Measurements from ENCODE around the gene GPR171. TPM values are rescaled to one million over a fixed set of nuclear protein-coding genes. Genes with fewer than 3 reads are reported as not detected.

Gene GPR171
- total RNA-seq, 4 donors from 2014 or later, result 1.7 to 8.7 (median 2.3) TPM

- Histone ChIP-seq H3K4me1 (no peaks in the 10 kb centered on the region), H3K36me3 (no peaks in the 10 kb centered on the region), H3K9me3 (no peaks in the 10 kb centered on the region), H3K27ac (no peak overlapping the region), H3K4me3 (replicated peaks in 1 of 3) (no peak overlapping the region), H3K27me3 (no peaks in the 10 kb centered on the region)
- intact Hi-C loops (cut with DNase I), result no loop called here
- no peak for DNase-seq
- TF ChIP-seq CTCF (IDR thresholded peaks at IDR 0.05) (no peak), POLR2A (IDR thresholded peaks at IDR 0.05) (no peak)
- WGBS, 2 donors, result 92% methylated on average over 3 of the region's 3 CpGs
These were observed 6.6 kb upstream of the GPR171 start for GRCh38 chr3:151209654-151210053.

GRCh38 chr3:151206201-151206600 lies 3.2 kb upstream of the GPR171 start:
- Histone ChIP-seq H3K27ac (no peak overlapping the region), H3K9me3 (no peaks in the 10 kb centered on the region), H3K36me3 (no peaks in the 10 kb centered on the region), H3K4me1 (no peaks in the 10 kb centered on the region), H3K27me3 (no peaks in the 10 kb centered on the region), H3K4me3 (replicated peaks in 1 of 3) (no peak overlapping the region)
- TF ChIP-seq CTCF (IDR thresholded peaks at IDR 0.05) (no peak), POLR2A (IDR thresholded peaks at IDR 0.05) (no peak)
- 86 to 95% methylated on average over 3 of the region's 3 CpGs for WGBS, 2 donors
- intact Hi-C loops (cut with DNase I), result no loop called here
- DNase-seq, result no peak

- Histone ChIP-seq H3K4me3 (replicated peaks in 1 of 3) (no peak overlapping the region), H3K27me3 (no peaks in the 10 kb centered on the region), H3K36me3 (no peaks in the 10 kb centered on the region), H3K4me1 (no peaks in the 10 kb centered on the region), H3K27ac (no peak overlapping the region), H3K9me3 (no peaks in the 10 kb centered on the region)
- WGBS, 2 donors, result 91 to 92% methylated on average over 6 of the region's 6 CpGs
- intact Hi-C loops (cut with DNase I), result no loop called here
- DNase-seq, result no peak
- TF ChIP-seq CTCF (IDR thresholded peaks at IDR 0.05) (no peak), POLR2A (IDR thresholded peaks at IDR 0.05) (no peak)
These were observed 2.5 kb upstream of the GPR171 start for GRCh38 chr3:151205482-151205881.

GRCh38 chr3:151204530-151205402 lies 1.8 kb upstream of the GPR171 start:
- Histone ChIP-seq H3K36me3 (no peaks in the 10 kb centered on the region), H3K9me3 (no peaks in the 10 kb centered on the region), H3K4me3 (replicated peaks in 1 of 3) (no peak overlapping the region), H3K27ac (no peak overlapping the region), H3K27me3 (no peaks in the 10 kb centered on the region), H3K4me1 (no peaks in the 10 kb centered on the region)
- intact Hi-C loops (cut with DNase I), result no loop called here
- WGBS, 2 donors, result 76 to 87% methylated on average over 3 of the region's 3 CpGs
- DNase-seq, result no peak
- TF ChIP-seq POLR2A (IDR thresholded peaks at IDR 0.05), result no peak
- no peak for TF ChIP-seq CTCF (IDR thresholded peaks at IDR 0.05)

GRCh38 chr3:151201051-151201730 lies 1.8 kb downstream of the GPR171 start:
- no peak for DNase-seq
- H3K4me1 ChIP-seq, result no peaks in the 10 kb centered on the region
- H3K36me3 ChIP-seq, result no peaks in the 10 kb centered on the region
- 90 to 92% methylated on average over 7 of the region's 7 CpGs for WGBS, 2 donors
- H3K4me3 ChIP-seq (replicated peaks in 1 of 3), result no peak overlapping the region
- no peak for TF ChIP-seq CTCF (IDR thresholded peaks at IDR 0.05)
- no peak overlapping the region for H3K27ac ChIP-seq
- intact Hi-C loops (cut with DNase I), result no loop called here
- H3K9me3 ChIP-seq, result no peaks in the 10 kb centered on the region
- no peaks in the 10 kb centered on the region for H3K27me3 ChIP-seq
